GM10266 (cell line): ENCODE results near the gene SCUBE1.

Experiments used
- DNase-seq: peaks from one replicate; pipeline ENCODE4 v3.0.0; 2012; ENCODE audit errors: extremely low spot score
- TF ChIP-seq, protein P1 (sequence below): IDR thresholded peaks from 2 replicates; pipeline ENCODE4 v1.5.1; 2012; ENCODE audit warnings: mild to moderate bottlenecking, low read depth; ENCODE audit not compliant: control insufficient read depth, insufficient read depth; ENCODE audit errors: missing control alignments

SCUBE1 gene

DNA sequence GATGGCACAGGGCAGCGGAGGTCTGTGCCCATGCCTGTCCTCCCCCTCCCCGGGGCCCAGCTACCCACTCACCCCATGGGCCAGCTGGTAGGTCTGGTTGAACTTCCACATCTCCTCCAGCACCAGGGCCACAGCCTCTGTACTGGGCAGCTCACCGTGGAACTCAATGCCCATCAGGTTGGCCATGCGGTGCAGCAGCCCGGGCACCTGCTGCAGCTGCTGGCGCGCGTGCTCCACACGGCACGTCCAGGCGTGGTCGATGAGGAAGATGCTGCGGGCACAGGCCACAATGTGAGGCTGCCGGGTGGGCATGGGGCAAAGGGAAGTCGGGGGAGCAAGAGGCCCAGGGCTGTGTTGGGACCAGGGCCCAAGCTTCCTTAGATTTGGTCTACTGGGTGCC lies 162.5 kb downstream of the SCUBE1 start:
- no peak for DNase-seq
- TF ChIP-seq, protein P1, sequence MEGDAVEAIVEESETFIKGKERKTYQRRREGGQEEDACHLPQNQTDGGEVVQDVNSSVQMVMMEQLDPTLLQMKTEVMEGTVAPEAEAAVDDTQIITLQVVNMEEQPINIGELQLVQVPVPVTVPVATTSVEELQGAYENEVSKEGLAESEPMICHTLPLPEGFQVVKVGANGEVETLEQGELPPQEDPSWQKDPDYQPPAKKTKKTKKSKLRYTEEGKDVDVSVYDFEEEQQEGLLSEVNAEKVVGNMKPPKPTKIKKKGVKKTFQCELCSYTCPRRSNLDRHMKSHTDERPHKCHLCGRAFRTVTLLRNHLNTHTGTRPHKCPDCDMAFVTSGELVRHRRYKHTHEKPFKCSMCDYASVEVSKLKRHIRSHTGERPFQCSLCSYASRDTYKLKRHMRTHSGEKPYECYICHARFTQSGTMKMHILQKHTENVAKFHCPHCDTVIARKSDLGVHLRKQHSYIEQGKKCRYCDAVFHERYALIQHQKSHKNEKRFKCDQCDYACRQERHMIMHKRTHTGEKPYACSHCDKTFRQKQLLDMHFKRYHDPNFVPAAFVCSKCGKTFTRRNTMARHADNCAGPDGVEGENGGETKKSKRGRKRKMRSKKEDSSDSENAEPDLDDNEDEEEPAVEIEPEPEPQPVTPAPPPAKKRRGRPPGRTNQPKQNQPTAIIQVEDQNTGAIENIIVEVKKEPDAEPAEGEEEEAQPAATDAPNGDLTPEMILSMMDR = no peak

DNA sequence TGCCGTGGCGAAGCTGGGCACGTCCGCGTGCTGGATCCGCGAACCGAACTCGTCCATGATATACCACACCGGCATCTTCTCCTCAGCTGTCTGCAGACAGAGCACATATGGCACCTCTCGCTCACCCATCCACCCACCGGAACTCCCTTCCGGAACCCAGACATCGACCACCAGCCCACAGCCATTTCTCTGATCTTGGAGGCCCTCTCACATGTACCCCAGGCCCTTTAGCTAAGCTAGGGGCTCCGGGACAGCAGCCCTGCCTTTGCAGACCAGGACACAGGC lies 163.3 kb downstream of the SCUBE1 start:
- TF ChIP-seq, protein P1 = no peak
- no peak for DNase-seq

DNA sequence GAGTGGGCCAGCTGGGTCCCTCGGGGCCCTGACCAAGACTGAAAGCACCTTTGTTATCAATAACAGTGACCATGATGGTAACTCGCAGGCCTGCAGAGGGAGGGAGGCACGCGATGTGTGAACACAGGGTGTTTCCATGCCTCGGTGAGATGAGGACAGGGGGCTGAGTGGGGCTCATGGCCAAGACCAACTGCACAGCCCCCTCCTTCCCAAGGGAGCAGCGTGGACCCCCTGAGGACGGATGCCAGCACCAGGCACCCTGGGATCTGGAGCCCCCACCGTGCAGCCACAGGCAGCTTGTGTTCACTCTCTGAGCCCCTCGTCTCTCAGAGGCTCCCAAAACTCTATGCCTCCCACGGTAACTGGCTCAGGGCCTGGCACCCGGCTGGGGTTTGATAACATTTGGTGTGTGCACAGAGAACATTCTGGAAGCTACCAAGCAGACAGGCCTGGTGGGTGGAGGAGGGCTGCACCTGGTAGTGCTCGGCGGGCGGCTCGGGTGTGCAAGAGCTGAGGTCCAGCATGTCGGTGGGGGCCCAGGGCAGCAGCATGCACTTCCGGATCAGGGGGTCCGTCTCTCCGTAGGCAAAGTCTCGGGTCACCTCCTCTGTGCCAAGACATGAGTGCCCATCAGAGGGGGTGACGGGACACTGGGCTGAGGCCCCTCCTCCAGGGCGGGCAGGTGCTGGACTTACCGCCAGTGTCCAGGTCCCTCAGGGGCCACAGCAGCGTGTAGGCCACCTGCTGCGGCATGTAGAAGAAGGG lies 163.8 kb downstream of the SCUBE1 start:
- DNase-seq = no peak
- TF ChIP-seq, protein P1 = no peak

DNA sequence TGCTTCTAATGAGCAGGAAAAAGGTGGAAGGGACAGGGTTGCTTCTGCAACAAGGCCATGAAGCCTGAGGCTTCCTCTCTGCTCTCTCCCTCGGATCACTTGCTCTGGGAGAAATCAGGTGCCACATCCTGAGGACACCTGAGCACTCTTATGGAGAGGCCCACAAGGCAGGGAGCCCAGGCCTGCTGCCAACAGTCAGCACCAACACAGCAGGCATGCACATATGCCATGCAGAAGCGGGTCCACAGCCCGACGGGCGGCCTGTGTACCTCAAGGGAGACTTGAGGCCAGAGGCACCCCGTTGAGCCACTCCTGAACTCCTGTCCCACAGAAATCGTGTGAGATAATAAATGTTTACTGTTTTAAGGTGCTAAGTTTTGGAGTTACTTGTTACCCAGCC lies 165.7 kb downstream of the SCUBE1 start:
- TF ChIP-seq, protein P1 = no peak
- no peak for DNase-seq

DNA sequence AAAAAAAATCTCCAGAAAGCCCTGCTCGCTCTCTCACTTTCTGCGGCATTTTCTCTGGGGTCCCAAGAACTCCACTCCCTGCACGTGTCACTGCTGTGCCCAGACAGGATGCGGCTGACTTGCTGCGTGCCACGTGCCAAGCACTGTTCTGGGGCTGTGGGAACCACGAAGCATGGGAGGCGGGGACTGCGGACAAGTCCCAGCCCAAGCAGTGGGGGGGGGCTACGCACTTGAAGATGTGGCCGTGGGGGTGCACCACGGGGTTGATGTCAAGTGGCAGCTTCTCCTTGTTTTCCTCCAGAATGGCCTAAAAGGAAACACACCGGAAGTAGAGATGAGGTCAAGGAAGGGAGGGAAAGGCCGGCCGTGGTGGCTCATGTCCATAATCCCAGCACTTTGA lies 167.1 kb downstream of the SCUBE1 start:
- TF ChIP-seq, protein P1 = no peak
- DNase-seq = no peak

DNA sequence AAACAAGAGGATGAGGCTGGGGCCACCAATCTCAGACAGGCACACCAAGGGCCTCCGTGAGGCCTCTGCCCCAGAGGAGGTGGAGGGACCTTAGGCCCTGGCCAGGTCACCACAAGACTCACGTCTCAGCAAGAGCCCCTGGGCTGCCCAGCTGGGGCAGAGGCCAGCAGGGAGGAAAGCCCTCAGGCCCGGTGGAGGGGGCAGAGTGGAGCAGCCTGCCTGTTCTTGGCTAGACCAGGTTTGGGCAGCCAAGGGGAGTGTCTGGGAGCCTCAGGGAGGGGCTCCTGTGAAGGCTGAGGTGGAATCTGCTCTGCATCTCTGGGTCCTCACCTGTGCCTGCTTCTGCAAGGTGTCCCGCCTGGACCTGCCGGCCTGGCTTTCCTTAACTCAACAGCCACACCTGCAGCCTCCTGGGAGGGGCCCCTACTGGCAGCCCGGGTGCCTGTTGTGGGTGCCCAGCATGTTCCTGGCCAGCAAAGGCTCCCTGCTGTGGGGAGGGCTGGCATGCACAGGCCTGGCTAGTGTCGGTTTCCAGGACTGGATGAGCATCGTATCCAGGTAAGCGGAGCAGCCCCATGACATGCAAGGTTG lies 168.1 kb downstream of the SCUBE1 start:
- TF ChIP-seq, protein P1 = no peak
- no peak for DNase-seq

DNA sequence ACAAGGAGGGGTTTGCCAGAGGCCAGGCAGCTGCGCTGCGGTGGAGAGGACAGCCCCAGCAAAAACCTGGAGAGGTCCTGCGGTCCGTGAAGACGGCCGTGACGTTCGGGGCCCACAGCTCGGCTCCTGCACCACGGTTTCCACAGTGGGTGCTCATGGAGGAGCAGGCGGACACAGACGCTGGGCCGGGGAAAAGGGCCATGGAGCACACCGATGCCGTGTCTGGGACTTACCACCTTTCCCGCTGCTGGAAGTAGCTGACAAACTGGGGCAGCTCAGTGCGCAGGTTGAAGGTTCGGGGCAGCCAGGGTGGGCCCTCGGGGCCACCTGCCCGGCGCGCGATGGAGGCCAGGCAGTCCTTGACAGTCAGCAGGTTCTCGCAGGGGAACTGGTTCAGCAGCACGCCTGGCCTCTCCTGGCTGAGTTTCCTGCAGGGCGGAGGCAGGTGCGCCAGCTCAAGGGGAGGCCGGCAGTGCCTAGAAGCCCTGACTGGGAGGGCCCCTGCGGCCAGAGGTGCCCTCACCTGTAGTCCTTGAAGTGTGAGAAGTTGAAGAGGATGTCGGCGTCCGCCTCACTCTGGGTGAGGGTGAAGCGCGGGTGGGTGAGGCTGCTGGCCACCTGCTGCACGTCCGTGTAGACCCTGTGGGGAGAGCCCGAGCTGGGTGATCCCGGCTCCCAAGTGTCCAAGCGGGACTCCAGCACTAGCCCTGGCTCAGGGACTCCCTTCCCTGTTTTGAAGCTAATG lies 169.0 kb downstream of the SCUBE1 start:
- no peak for DNase-seq

More for the DNA sequence above, 169.0 kb downstream of the SCUBE1 start:
- TF ChIP-seq, protein P1 = no peak
